Neural progenitor cell (in vitro differentiated cells): Measurements from ENCODE around the gene PLSCR1. TPM values are rescaled to one million over a fixed set of nuclear protein-coding genes. Genes with fewer than 3 reads are reported as not detected.
"Not testable (repeated sequence)": the region's sequence is repeated elsewhere in the genome, so short reads cannot be mapped to it uniquely, and the experiment has no call there.

Source experiments
- DNase-seq: peaks from one replicate; pipeline ENCODE4 v3.0.0-alpha.2; 2016; ENCODE audit warnings: low spot score
- H2AFZ ChIP-seq: fragments of 200-600 bp; sonication (generic); replicated peaks from 2 replicates; pipeline ENCODE4 v1.6.1; 2016; ENCODE audit warnings: antibody characterized with exemption
- H3F3A ChIP-seq: fragments of 200-600 bp; sonication (generic); 2 replicates; pipeline ENCODE4 v1.6.1; 2016; ENCODE audit warnings: antibody characterized with exemption, low read depth
- H3K27ac ChIP-seq: fragments of 200-600 bp; sonication (generic); 2 replicates; pipeline ENCODE4 v1.5.1; 2016; ENCODE audit warnings: mild to moderate bottlenecking
- H3K27me3 ChIP-seq: fragments of 200-600 bp; sonication (generic); 2 replicates; pipeline ENCODE4 v1.6.1; 2016; ENCODE audit warnings: mild to moderate bottlenecking, moderate library complexity
- H3K36me3 ChIP-seq: fragments of 200-600 bp; sonication (generic); 2 replicates; pipeline ENCODE4 v1.5.1; 2016
- H3K4me1 ChIP-seq: fragments of 200-600 bp; sonication (generic); 2 replicates; pipeline ENCODE4 v1.6.1; 2016; ENCODE audit warnings: mixed run types
- H3K4me2 ChIP-seq: fragments of 200-600 bp; sonication (generic); 2 replicates; pipeline ENCODE4 v1.6.1; 2016
- H3K4me3 ChIP-seq: fragments of 200-600 bp; sonication (generic); 2 replicates; pipeline ENCODE4 v1.5.1; 2016
- H3K79me2 ChIP-seq: fragments of 200-600 bp; sonication (generic); 2 replicates; pipeline ENCODE4 v1.6.1; 2016; ENCODE audit warnings: low read depth
- H3K9ac ChIP-seq: fragments of 200-600 bp; sonication (generic); 2 replicates; pipeline ENCODE4 v1.6.1; 2016
- H3K9me3 ChIP-seq: fragments of 200-600 bp; sonication (generic); 2 replicates; pipeline ENCODE4 v1.5.1; 2016; ENCODE audit warnings: low read depth
- H4K20me1 ChIP-seq: fragments of 200-600 bp; sonication (generic); 2 replicates; pipeline ENCODE4 v1.6.1; 2016; ENCODE audit warnings: low read depth
- H3K27ac Mint-ChIP-seq: 3 replicates; pipeline ENCODE4 v1.8.0; 2021; ENCODE audit warnings: mixed read lengths
- H3K27me3 Mint-ChIP-seq: 2 replicates; pipeline ENCODE4 v1.8.0; 2022; ENCODE audit warnings: low read depth, mild to moderate bottlenecking, inconsistent platforms, moderate library complexity, mixed read lengths; ENCODE audit not compliant: insufficient read depth
- H3K36me3 Mint-ChIP-seq: 3 replicates; pipeline ENCODE4 v1.8.0; 2021; ENCODE audit warnings: mixed read lengths
- H3K4me1 Mint-ChIP-seq: 3 replicates; pipeline ENCODE4 v1.8.0; 2021; ENCODE audit warnings: mixed read lengths
- H3K4me3 Mint-ChIP-seq: 3 replicates; pipeline ENCODE4 v1.8.0; 2021; ENCODE audit warnings: mild to moderate bottlenecking, moderate library complexity, mixed read lengths
- H3K9me3 Mint-ChIP-seq: 3 replicates; pipeline ENCODE4 v1.8.0; 2020; ENCODE audit warnings: mixed read lengths
- CTCF ChIP-seq: fragments of 200-600 bp; sonication (generic); IDR thresholded peaks from 2 replicates; pipeline ENCODE4 v1.5.1; 2017; ENCODE audit warnings: antibody characterized with exemption, mild to moderate bottlenecking
- EZH2 ChIP-seq: fragments of 200-600 bp; sonication (generic); IDR thresholded peaks from 2 replicates; pipeline ENCODE4 v1.6.1; 2017; ENCODE audit warnings: antibody characterized with exemption, mild to moderate bottlenecking, moderate library complexity
- EZH2phosphoT487 ChIP-seq: fragments of 200-600 bp; sonication (generic); IDR thresholded peaks from 2 replicates; pipeline ENCODE4 v1.6.1; 2017; ENCODE audit warnings: antibody characterized with exemption
- total RNA-seq: library from RNA; depleted of rRNA; stranded (reverse); fragments of >200 nt; gene quantifications from 2 replicates; pipeline ENCODE4 v1.2.3, GENCODE V29; 2015; ENCODE audit warnings: low replicate concordance

PLSCR1 gene
- total RNA-seq, 1 donor from 2014 or later: 23.9 TPM

- H3K36me3 Mint-ChIP-seq: peaks cover 3% of the 10 kb centered on the region
- Histone ChIP-seq H3K4me2 (no peak overlapping the region), H2AFZ (no peak overlapping the region), H3K27me3 (no peaks in the 10 kb centered on the region), H3K9me3 (no peaks in the 10 kb centered on the region), H3K27ac (no peak overlapping the region), H4K20me1 (no peaks in the 10 kb centered on the region), H3K4me1 (no peaks in the 10 kb centered on the region), H3K79me2 (no peaks in the 10 kb centered on the region), H3K36me3 (no peaks in the 10 kb centered on the region), H3K9ac (no peak overlapping the region), H3F3A (no peaks in the 10 kb centered on the region), H3K4me3 (no peak overlapping the region)
- no peak for DNase-seq
- TF ChIP-seq CTCF (no peak), EZH2phosphoT487 (no peak), EZH2 (no peak)
- no peak overlapping the region for H3K4me3 Mint-ChIP-seq
- no peak overlapping the region for H3K27ac Mint-ChIP-seq
- H3K27me3 Mint-ChIP-seq: no peaks in the 10 kb centered on the region
- H3K4me1 Mint-ChIP-seq: peaks cover 13% of the 10 kb centered on the region
- no peaks in the 10 kb centered on the region for H3K9me3 Mint-ChIP-seq
These were observed 15.4 kb downstream of the PLSCR1 start for GRCh38 chr3:146529021-146529420.

GRCh38 chr3:146524961-146525360 lies 19.4 kb downstream of the PLSCR1 start:
- Histone ChIP-seq H3F3A (no peaks in the 10 kb centered on the region), H2AFZ (no peak overlapping the region), H3K4me2 (no peak overlapping the region), H4K20me1 (no peaks in the 10 kb centered on the region), H3K27me3 (no peaks in the 10 kb centered on the region), H3K79me2 (no peaks in the 10 kb centered on the region), H3K4me3 (no peak overlapping the region), H3K4me1 (peaks cover 12% of the 10 kb centered on the region), H3K9ac (no peak overlapping the region), H3K27ac (no peak overlapping the region), H3K36me3 (no peaks in the 10 kb centered on the region), H3K9me3 (no peaks in the 10 kb centered on the region)
- Mint-ChIP-seq H3K4me1 (peaks cover 15% of the 10 kb centered on the region), H3K27ac (no peak overlapping the region), H3K36me3 (peaks cover 6% of the 10 kb centered on the region), H3K9me3 (no peaks in the 10 kb centered on the region), H3K27me3 (peaks cover 5% of the 10 kb centered on the region), H3K4me3 (no peak overlapping the region)
- no peak for DNase-seq
- TF ChIP-seq EZH2 (no peak), EZH2phosphoT487 (no peak), CTCF (no peak)

GRCh38 chr3:146523531-146523930 lies 20.9 kb downstream of the PLSCR1 start:
- no peaks in the 10 kb centered on the region for H3K27me3 ChIP-seq
- H3K9ac ChIP-seq: no peak overlapping the region
- no peak overlapping the region for H3K4me3 ChIP-seq
- no peak overlapping the region for H2AFZ ChIP-seq
- H3K4me1 ChIP-seq: peaks cover 12% of the 10 kb centered on the region
- Mint-ChIP-seq H3K27ac (no peak overlapping the region), H3K27me3 (peaks cover 5% of the 10 kb centered on the region), H3K36me3 (peaks cover 6% of the 10 kb centered on the region), H3K4me3 (no peak overlapping the region), H3K4me1 (peaks cover 15% of the 10 kb centered on the region), H3K9me3 (no peaks in the 10 kb centered on the region)
- no peaks in the 10 kb centered on the region for H3K79me2 ChIP-seq
- DNase-seq: no peak
- no peaks in the 10 kb centered on the region for H3K36me3 ChIP-seq
- no peak overlapping the region for H3K27ac ChIP-seq
- H3F3A ChIP-seq: no peaks in the 10 kb centered on the region
- H3K4me2 ChIP-seq: no peak overlapping the region
- no peaks in the 10 kb centered on the region for H3K9me3 ChIP-seq
- no peak for TF ChIP-seq EZH2
- no peak for TF ChIP-seq CTCF
- TF ChIP-seq EZH2phosphoT487: no peak
- no peaks in the 10 kb centered on the region for H4K20me1 ChIP-seq

- not testable (repeated sequence) for H3K27ac Mint-ChIP-seq, H3K27me3 ChIP-seq, H3K36me3 Mint-ChIP-seq, H3K4me3 ChIP-seq, H3K36me3 ChIP-seq, H4K20me1 ChIP-seq, H3K27ac ChIP-seq, H3K4me3 Mint-ChIP-seq, H2AFZ ChIP-seq, H3F3A ChIP-seq, H3K27me3 Mint-ChIP-seq, H3K9me3 ChIP-seq, H3K79me2 ChIP-seq, H3K9me3 Mint-ChIP-seq, H3K9ac ChIP-seq
- peak overlapping the region; percentile 39 for H3K4me2 ChIP-seq
- H3K4me1 Mint-ChIP-seq: peaks cover 18% of the 10 kb centered on the region
- H3K4me1 ChIP-seq: peaks cover 12% of the 10 kb centered on the region
- peak; percentile 16 for DNase-seq
These were observed 21.9 kb downstream of the PLSCR1 start for GRCh38 chr3:146522174-146523158.
